ENCODE measurements around the gene ZCCHC3.

DNA sequence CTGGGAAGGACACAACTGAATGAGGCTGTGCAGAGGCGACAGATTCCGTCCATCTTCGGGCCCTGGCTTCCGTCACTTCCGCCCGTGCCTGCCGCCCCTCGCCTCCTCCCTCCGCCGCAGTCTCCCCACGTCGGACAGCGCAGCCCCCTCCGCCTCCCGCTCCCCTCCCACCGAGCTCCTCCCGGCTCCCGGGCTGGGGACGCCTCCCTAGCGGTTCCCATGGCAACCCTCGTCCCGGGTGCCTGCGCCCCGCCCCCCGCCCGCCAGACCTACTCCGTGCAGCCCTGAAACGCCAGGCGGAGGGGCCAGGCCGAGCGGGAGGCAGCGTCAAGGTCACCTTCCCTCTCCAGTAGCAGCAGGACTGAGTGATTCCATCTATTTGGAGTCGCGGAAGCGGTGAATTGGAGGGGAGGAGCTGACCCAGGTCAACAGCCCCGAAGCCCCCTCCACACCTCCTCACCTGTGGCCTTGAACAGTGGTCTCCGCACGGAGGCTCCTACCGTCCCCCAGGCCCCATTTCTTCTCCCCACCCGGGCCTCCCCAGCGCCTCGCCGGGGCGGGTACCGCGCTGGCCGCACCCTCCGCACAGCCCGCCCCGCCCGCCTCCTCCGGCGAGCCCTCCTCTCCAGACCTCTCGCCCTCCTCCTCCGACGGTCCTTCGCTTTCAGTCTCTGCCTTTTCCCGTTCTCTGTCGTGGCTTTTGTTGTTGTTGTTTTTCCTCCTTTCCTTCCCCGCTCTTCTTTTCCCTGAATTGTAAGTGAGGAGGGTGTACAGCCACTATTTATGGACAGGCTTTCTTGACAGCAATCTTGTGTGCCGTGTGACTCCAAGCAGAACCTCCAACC, 50.5 kb downstream of the ZCCHC3 start:
- TF ChIP-seq CTCF (IDR thresholded peaks at IDR 0.05; ENCODE audit: extremely low read depth in 1 of 2, insufficient read depth in 1 of 2, low read depth in 1 of 2, low read length in 2 of 2) (no peak), EZH2 (IDR thresholded peaks at IDR 0.05; ENCODE audit: borderline replicate concordance, low read depth, low read length, severe bottlenecking) (no peak)

All from endothelial cell of umbilical vein (primary cell).